GM12878 (cell line): ENCODE results near the gene EEF2. TPM values are rescaled to one million over a fixed set of nuclear protein-coding genes. Genes with fewer than 3 reads are reported as not detected.

Experiments
- ATAC-seq: fragments of 200-7000 bp; cut with Tn5 transposase; 3 replicates; pipeline ENCODE4 v1.9.1; 2020; ENCODE audit warnings: mild to moderate bottlenecking, moderate library complexity
- BruUV-seq: library from RNA; stranded (reverse); fragments of 400-500 nt; replicated peaks from 2 replicates; lab custom pipeline; 2021; lab: Mats Ljungman, UMichigan
- CTCF ChIA-PET: fragments of 300-600 bp; sonication (Branson Sonifier 250); formaldehyde crosslinking; extraction: SDS; loops from one replicate; lab custom pipeline; 2021; ENCODE audit warnings: inconsistent platforms; lab: Yijun Ruan, JAX
- POLR2A ChIA-PET: fragments of 350-600 bp; formaldehyde crosslinking; extraction: SDS; loops from one replicate; lab custom pipeline; 2021; ENCODE audit warnings: inconsistent platforms; lab: Charles Lee
- RAD21 ChIA-PET: fragments of 300-600 bp; sonication (Branson Sonifier 250); formaldehyde crosslinking; loops from one replicate; lab custom pipeline; 2023; ENCODE audit warnings: antibody characterized with exemption; ENCODE audit not compliant: unreplicated experiment; lab: Charles Lee
- SMC1A ChIA-PET: fragments of 300-600 bp; sonication (Branson Sonifier 250); formaldehyde crosslinking; loops from one replicate; lab custom pipeline; 2023; ENCODE audit not compliant: unreplicated experiment, uncharacterized antibody; lab: Charles Lee
- DNase-seq: peaks from one replicate; pipeline ENCODE4 v3.0.0-alpha.2; 2011; ENCODE audit warnings: low read depth, low spot score
- FAIRE-seq: peaks from 3 replicates; lab custom pipeline; 2011; peaks lifted over from hg19 to GRCh38; lab: Jason Lieb, UNC
- H2AFZ ChIP-seq: 2 replicates; pipeline ENCODE4 v1.6.0; 2011; ENCODE audit warnings: low read depth, low read length, control low read depth; ENCODE audit not compliant: control insufficient read depth
- H3K27ac ChIP-seq: 2 replicates; pipeline ENCODE4 v1.5.1; 2011; ENCODE audit warnings: control low read depth; ENCODE audit not compliant: control insufficient read depth, insufficient read depth
- H3K27me3 ChIP-seq, 2 experiments: replicated peaks in 1 of 2; 2 replicates each; pipeline versions ENCODE4 v1.6.0 to v1.6.1; 2011; ENCODE audit warnings: low read length in 1 of 2; ENCODE audit not compliant: control insufficient read depth in 2 of 2, insufficient read depth in 2 of 2
- H3K36me3 ChIP-seq, 2 experiments: 2 replicates each; pipeline ENCODE4 v1.5.1; 2011; ENCODE audit warnings: low read length in 1 of 2; ENCODE audit not compliant: control insufficient read depth in 2 of 2, insufficient read depth in 2 of 2
- H3K4me1 ChIP-seq: 2 replicates; pipeline ENCODE4 v1.6.1; 2011; ENCODE audit warnings: mild to moderate bottlenecking, low read length, moderate library complexity, mixed read lengths; ENCODE audit not compliant: control insufficient read depth, insufficient read depth
- H3K4me2 ChIP-seq: 2 replicates; pipeline ENCODE4 v1.6.0; 2011; ENCODE audit warnings: control low read depth; ENCODE audit not compliant: control insufficient read depth, insufficient read depth
- H3K4me3 ChIP-seq: fragments of 200-600 bp; sonication (generic); 2 replicates; pipeline ENCODE4 v1.5.1; 2016
- H3K79me2 ChIP-seq: 2 replicates; pipeline ENCODE4 v1.6.0; 2011; ENCODE audit warnings: low read length; ENCODE audit not compliant: control insufficient read depth, insufficient read depth
- H3K9ac ChIP-seq: 2 replicates; pipeline ENCODE4 v1.8.0; 2011; ENCODE audit warnings: low read length, control low read depth, mixed read lengths; ENCODE audit not compliant: control insufficient read depth, insufficient read depth
- H3K9me3 ChIP-seq: replicated peaks from 3 replicates; pipeline ENCODE4 v1.5.1; 2011; ENCODE audit warnings: mild to moderate bottlenecking, low read length; ENCODE audit not compliant: control insufficient read depth, insufficient read depth
- H4K20me1 ChIP-seq: 2 replicates; pipeline ENCODE4 v1.6.0; 2011; ENCODE audit not compliant: control insufficient read depth, insufficient read depth
- JUNB ChIP-seq: IDR thresholded peaks from 2 replicates; pipeline ENCODE4 v1.6.1; 2016; ENCODE audit warnings: antibody characterized with exemption, mild to moderate bottlenecking
- SPI1 ChIP-seq: IDR thresholded peaks from 2 replicates; pipeline ENCODE4 v1.6.1; 2011; ENCODE audit warnings: low read depth, mild to moderate bottlenecking, low read length, moderate library complexity, borderline replicate concordance; ENCODE audit not compliant: insufficient read depth
- ZNF207 ChIP-seq: fragments of 450-650 bp; IDR thresholded peaks from 2 replicates; pipeline ENCODE4 v1.6.1; 2014; ENCODE audit warnings: antibody characterized with exemption, mild to moderate bottlenecking, borderline replicate concordance
- WGBS: methylation state at CpG from one replicate; pipeline ENCODE4 v1.1.6; 2016; ENCODE audit warnings: low lambda C conversion rate; ENCODE audit not compliant: insufficient replicate concordance, insufficient coverage; ENCODE audit errors: missing lambda C conversion rate; 5-methylcytosine and 5-hydroxymethylcytosine counted together
- in situ Hi-C: fragments of 300-500 bp; cut with MboI; formaldehyde crosslinking; loops from 9 replicates; pipeline ENCODE4 v1.14.3; 2018; ENCODE audit warnings: mixed read lengths
- intact Hi-C: fragments of 100-400 bp; cut with micrococcal nuclease; formaldehyde crosslinking; loops from one replicate; pipeline ENCODE4 v1.14.2; 2022; ENCODE audit not compliant: unreplicated experiment
- polyA plus RNA-seq, 11 experiments: library from polyadenylated mRNA; depleted of rRNA in 4 of 11; unstranded in 6 of 11; stranded (reverse) in 5 of 11; fragments of >200 nt; fragmentation: Nextera tagmentation in 4 of 11; fragmentation: Illumina TruSeq in 1 of 11; extraction: Ambion mirVana in 4 of 11; extraction: Trizol in 1 of 11; gene quantifications; 1 replicate in 1 of 11; 2 replicates in 10 of 11; pipeline versions ENCODE4 v1.2.1 to v1.2.3, GENCODE V29; 2011 to 2016; ENCODE audit warnings: inconsistent platforms in 2 of 11, missing spikeins in 2 of 11, low read depth in 1 of 11
- total RNA-seq, 4 experiments: library from RNA; depleted of rRNA in 3 of 4; stranded (reverse); fragments of >200 nt in 3 of 4; fragmentation: Illumina TruSeq in 1 of 4; extraction: Trizol in 1 of 4; gene quantifications; 2 replicates each; pipeline versions ENCODE4 v1.2.1 to v1.2.3, GENCODE V29; 2013 to 2021
- TF ChIP-seq, protein P1 (sequence below): IDR thresholded peaks from 2 replicates; pipeline ENCODE4 v1.6.1; 2012; ENCODE audit warnings: low read depth, low read length, improper control_type of control experiment
- TF ChIP-seq, protein P2 (sequence below): fragments of 150-350 bp; IDR thresholded peaks from 2 replicates; pipeline ENCODE4 v1.6.1; 2014; ENCODE audit warnings: mild to moderate bottlenecking, low read depth, low read length

Gene EEF2
- total and polyA plus RNA-seq, 10 of the 15 experiments (the other 5 are each of a cell fraction or from before 2014, with no cell fraction given): 280 to 3,491 (median 1,305) TPM

DNA sequence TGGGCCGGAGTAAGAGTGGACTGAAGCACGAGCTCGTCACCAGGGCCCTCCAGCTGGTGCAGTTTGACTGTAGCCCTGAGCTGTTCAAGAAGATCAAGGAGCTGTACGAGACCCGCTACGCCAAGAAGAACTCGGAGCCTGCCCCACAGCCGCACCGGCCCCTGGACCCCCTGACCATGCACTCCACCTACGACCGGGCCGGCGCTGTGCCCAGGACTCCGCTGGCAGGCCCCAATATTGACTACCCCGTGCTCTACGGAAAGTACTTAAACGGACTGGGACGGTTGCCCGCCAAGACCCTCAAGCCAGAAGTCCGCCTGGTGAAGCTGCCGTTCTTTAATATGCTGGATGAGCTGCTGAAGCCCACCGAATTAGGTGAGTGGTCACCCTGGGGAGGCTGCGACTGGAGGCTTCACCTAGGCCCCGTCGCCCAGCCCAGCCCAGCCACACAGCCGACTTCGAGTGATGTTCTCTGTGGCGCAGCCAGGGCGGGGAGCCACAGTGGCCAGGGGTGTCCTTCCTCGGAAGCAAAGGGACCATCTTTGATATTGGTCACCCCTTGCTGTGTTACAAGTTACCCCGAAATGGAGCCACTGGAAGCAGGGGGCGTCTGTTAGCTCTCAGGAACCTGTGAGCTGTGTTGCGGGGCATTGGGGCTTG lies 27.8 kb upstream of the EEF2 start:
- Histone ChIP-seq H3K79me2 (peaks cover 28% of the 10 kb centered on the region), H3K27me3 (no peaks in the 10 kb centered on the region), H3K4me1 (peaks cover 7% of the 10 kb centered on the region; the same call in 1 of the 2 replicates), H4K20me1 (no peaks in the 10 kb centered on the region), H3K4me2 (no peak overlapping the region), H3K9ac (no peak overlapping the region), H3K27ac (no peak overlapping the region), H3K9me3 (no peaks in the 10 kb centered on the region), H3K4me3 (no peak overlapping the region), H3K36me3 (peaks cover 2 to 15% of the 10 kb centered on the region in 2 experiments; a peak in 3 of 4 replicates), H2AFZ (no peak overlapping the region)
- ATAC-seq (no peak), FAIRE-seq (no peak), DNase-seq (no peak)
- TF ChIP-seq, protein P1, sequence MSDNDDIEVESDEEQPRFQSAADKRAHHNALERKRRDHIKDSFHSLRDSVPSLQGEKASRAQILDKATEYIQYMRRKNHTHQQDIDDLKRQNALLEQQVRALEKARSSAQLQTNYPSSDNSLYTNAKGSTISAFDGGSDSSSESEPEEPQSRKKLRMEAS: no peak
- TF ChIP-seq SPI1 (no peak), ZNF207 (no peak), JUNB (no peak)
- TF ChIP-seq, protein P2, sequence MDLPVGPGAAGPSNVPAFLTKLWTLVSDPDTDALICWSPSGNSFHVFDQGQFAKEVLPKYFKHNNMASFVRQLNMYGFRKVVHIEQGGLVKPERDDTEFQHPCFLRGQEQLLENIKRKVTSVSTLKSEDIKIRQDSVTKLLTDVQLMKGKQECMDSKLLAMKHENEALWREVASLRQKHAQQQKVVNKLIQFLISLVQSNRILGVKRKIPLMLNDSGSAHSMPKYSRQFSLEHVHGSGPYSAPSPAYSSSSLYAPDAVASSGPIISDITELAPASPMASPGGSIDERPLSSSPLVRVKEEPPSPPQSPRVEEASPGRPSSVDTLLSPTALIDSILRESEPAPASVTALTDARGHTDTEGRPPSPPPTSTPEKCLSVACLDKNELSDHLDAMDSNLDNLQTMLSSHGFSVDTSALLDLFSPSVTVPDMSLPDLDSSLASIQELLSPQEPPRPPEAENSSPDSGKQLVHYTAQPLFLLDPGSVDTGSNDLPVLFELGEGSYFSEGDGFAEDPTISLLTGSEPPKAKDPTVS: no peak
- 95% methylated on average over 33 of the region's 33 CpGs for WGBS
- no TSS peak for BruUV-seq
- ChIA-PET POLR2A (interaction anchor here (0.6 kb wide), 1 partner anchor 219 kb away, joined by 4 read pairs; no protein-coding TSS in a partner anchor), CTCF (interaction anchor here (0.6 kb wide), 1 partner anchor 17 kb away, joined by 3 read pairs; no protein-coding TSS in a partner anchor), SMC1A (no interaction called here), RAD21 (no interaction called here)
- intact Hi-C loops (no loop called here), in situ Hi-C loops (no loop called here)
